ENCODE data around the gene ZNF841. TPM values are rescaled to one million over a fixed set of nuclear protein-coding genes. Genes with fewer than 3 reads are reported as not detected.

Gene ZNF841
- total and polyA plus RNA-seq, 9 of the 15 experiments (the other 6 are each of a cell fraction or from before 2014, with no cell fraction given): 3.1 to 17.1 (median 11.0) TPM

DNA sequence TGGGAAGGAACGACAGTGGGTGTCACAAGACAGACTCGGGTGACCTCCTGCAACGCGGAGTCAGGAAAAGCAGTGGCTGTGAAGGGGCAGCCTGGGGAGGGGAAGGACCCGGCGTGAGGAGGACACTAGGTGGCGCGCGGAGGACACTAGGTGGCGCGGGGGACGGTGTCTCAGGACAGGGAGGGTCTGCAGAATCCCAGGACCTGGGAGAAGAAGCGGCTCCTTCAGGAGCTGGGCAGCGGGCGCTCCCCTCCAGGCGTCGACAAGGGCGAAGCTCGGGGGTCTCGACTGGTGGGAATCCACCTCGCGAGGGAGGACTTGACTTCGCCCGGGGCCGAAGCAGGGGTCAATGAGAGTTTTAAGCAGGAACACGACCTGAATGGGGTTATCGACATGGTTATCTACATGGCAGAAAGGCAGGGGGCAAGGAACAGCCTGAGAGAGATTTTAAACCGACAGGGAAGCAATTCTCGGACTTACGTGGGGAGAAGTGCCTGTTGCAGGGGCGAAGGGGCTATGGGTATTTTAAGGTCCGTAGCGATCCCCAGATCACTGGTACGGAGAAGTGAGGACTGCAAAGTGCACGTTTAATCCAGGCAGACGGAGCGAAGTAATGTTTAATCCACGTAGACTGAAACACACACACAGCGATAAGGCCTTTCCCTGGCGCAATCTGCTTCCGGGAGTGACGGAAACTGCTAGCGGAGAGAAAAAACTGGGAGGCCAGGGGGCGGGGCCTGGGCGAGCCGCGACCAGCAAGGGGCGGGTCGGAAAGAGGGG is 43.9 kb upstream of the ZNF841 start, which contains the start of gene ZNF616 (continued):
- TF ChIP-seq TSHZ1 (CRISPR knock-in tag; IDR thresholded peaks at IDR 0.05): no peak
- no peak for TF ChIP-seq ZNF212 (CRISPR knock-in tag; IDR thresholded peaks at IDR 0.05)
- no peak for TF ChIP-seq SETDB1 (IDR thresholded peaks at IDR 0.05; ENCODE audit: low read length)
- TF ChIP-seq CBX3 (IDR thresholded peaks at IDR 0.05; ENCODE audit: borderline replicate concordance in 1 of 2, low read length in 2 of 2): no peak; a peak in 1 of 3 replicates
- peak; percentile 45; the same call in 1 of the 2 replicates for TF ChIP-seq CBX1 (IDR thresholded peaks at IDR 0.05; ENCODE audit: low read depth)
- TF ChIP-seq RAD21 (CRISPR knock-in tag; conservative IDR thresholded peaks at IDR 0.05 in 1 of 2, IDR thresholded peaks at IDR 0.05 in 1 of 2): peak; percentile 68 to 80
- no peak for TF ChIP-seq LEF1 (IDR thresholded peaks at IDR 0.05)
- no peak for TF ChIP-seq ZC3H4 (CRISPR knock-in tag; IDR thresholded peaks at IDR 0.05; ENCODE audit: borderline replicate concordance)
- peak; percentile 22; the same call in 1 of the 2 replicates for TF ChIP-seq ARID1B (IDR thresholded peaks at IDR 0.05)
- peak in 1 of 2 experiments; percentile 87; a peak in 2 of 4 replicates for TF ChIP-seq TRIM24 (IDR thresholded peaks at IDR 0.05)
- TF ChIP-seq GATA2 (CRISPR knock-in tag; IDR thresholded peaks at IDR 0.05): 0 out of 2 replicates have a peak, but pooled peaks have one; percentile 34
- TF ChIP-seq NUFIP1 (IDR thresholded peaks at IDR 0.05; ENCODE audit: partially characterized antibody): no peak
- 0 out of 2 replicates have a peak, but pooled peaks have one; percentile 39 for TF ChIP-seq MYNN (IDR thresholded peaks at IDR 0.05)
- TF ChIP-seq MYNN (CRISPR knock-in tag; IDR thresholded peaks at IDR 0.05): no peak
- TF ChIP-seq, protein P1, sequence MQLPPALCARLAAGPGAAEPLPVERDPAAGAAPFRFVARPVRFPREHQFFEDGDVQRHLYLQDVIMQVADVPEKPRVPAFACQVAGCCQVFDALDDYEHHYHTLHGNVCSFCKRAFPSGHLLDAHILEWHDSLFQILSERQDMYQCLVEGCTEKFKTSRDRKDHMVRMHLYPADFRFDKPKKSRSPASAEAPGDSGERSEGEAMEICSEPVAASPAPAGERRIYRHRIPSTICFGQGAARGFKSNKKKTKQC (CRISPR knock-in tag; IDR thresholded peaks at IDR 0.05): peak; percentile 41; the same call in 1 of the 2 replicates
- TF ChIP-seq TAF9B (IDR thresholded peaks at IDR 0.05; ENCODE audit: partially characterized antibody): peak; percentile 65
- TF ChIP-seq ZNF133 (CRISPR knock-in tag; IDR thresholded peaks at IDR 0.05): no peak
- TF ChIP-seq ZSCAN32 (CRISPR knock-in tag; IDR thresholded peaks at IDR 0.05): no peak
- no peak for TF ChIP-seq RUNX1 (IDR thresholded peaks at IDR 0.05; ENCODE audit: low read depth)
